ENCODE results near the gene SSB. TPM values are rescaled to one million over a fixed set of nuclear protein-coding genes. Genes with fewer than 3 reads are reported as not detected.

Gene SSB
- total and polyA plus RNA-seq, 2 of the 13 experiments (the other 11 are each of a cell fraction or from before 2014, with no cell fraction given) = 109 to 208 TPM

DNA sequence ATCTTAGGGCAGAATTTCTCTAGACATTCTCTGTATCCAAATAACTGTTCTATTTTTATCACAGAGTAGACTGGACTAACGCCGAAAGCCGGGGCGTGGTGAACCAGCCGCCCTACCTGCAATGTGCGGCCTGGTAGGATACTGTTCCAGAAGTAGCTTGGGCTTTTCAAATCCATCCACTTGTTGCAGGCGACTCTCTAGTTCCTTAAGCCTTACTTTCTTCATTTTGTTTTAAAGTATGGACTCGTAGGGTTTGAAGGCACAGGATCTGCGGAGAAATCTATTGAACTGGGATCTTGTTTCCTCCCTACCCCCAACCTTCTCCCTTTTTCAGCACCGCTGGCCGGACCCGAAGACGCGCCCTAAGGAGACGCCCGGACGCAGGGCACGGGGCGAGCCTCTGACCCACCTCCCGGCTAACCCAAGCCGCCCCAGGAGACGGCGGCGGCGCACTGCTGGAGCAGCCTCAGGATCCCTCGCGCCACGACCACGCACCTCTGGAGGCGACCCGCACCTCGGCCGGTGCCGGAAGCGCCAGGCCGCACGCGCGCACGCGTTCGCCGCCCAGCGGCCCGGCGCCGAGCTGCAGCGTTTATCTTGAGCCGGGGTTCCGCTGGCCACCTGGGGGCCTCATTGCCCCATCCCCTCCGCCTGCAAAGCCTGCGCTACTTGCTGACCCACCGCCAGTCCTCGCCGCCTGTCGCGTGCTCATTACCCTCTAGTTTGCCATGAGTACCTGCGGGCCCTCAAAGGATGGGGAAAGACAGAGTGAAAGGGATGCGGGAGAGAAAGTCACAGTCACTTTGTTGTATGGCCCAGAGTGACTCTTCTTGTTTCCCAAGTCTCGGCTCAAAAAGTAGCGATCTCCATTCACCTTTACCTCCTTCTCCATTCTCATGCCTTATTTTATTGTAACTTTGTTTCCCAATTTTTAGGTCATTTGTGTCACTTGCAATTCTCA, 26.0 kb downstream of the SSB start, which contains the start of gene METTL5 (continued):
- no peak for TF ChIP-seq JUNB (CRISPR knock-in tag; IDR thresholded peaks at IDR 0.05; ENCODE audit: borderline replicate concordance)
- no peak for TF ChIP-seq EP300 (IDR thresholded peaks at IDR 0.05; ENCODE audit: low read depth in 2 of 2, low read length in 2 of 2)
- no peak for TF ChIP-seq EP300 (CRISPR knock-in tag; IDR thresholded peaks at IDR 0.05; ENCODE audit: borderline replicate concordance)
- TF ChIP-seq, protein P1, sequence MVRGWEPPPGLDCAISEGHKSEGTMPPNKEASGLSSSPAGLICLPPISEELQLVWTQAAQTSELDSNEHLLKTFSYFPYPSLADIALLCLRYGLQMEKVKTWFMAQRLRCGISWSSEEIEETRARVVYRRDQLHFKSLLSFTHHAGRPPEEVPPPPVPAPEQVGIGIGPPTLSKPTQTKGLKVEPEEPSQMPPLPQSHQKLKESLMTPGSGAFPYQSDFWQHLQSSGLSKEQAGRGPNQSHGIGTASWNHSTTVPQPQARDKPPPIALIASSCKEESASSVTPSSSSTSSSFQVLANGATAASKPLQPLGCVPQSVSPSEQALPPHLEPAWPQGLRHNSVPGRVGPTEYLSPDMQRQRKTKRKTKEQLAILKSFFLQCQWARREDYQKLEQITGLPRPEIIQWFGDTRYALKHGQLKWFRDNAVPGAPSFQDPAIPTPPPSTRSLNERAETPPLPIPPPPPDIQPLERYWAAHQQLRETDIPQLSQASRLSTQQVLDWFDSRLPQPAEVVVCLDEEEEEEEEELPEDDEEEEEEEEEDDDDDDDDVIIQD (CRISPR knock-in tag; IDR thresholded peaks at IDR 0.05; ENCODE audit: low read depth) = peak; percentile 75
- no peak; the same call in 1 of the 2 replicates for TF ChIP-seq ZNF484 (CRISPR knock-in tag; IDR thresholded peaks at IDR 0.05; ENCODE audit: borderline replicate concordance, low read depth)
- TF ChIP-seq, protein P2, sequence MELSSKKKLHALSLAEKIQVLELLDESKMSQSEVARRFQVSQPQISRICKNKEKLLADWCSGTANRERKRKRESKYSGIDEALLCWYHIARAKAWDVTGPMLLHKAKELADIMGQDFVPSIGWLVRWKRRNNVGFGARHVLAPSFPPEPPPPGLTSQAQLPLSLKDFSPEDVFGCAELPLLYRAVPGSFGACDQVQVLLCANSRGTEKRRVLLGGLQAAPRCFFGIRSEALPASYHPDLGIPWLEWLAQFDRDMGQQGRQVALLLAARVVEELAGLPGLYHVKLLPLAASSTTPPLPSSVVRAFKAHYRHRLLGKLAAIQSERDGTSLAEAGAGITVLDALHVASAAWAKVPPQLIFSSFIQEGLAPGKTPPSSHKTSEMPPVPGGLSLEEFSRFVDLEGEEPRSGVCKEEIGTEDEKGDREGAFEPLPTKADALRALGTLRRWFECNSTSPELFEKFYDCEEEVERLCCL (CRISPR knock-in tag; IDR thresholded peaks at IDR 0.05; ENCODE audit: borderline replicate concordance) = peak; percentile 93
- peak; percentile 95 for TF ChIP-seq ZNF883 (CRISPR knock-in tag; IDR thresholded peaks at IDR 0.05; ENCODE audit: not compliant biosample characterization)
- peak; percentile 23; the same call in 1 of the 2 replicates for TF ChIP-seq SMC3 (IDR thresholded peaks at IDR 0.05; ENCODE audit: low read length)
- TF ChIP-seq RAD21 (CRISPR knock-in tag; IDR thresholded peaks at IDR 0.05) = peak; percentile 98
- TF ChIP-seq, protein P3, sequence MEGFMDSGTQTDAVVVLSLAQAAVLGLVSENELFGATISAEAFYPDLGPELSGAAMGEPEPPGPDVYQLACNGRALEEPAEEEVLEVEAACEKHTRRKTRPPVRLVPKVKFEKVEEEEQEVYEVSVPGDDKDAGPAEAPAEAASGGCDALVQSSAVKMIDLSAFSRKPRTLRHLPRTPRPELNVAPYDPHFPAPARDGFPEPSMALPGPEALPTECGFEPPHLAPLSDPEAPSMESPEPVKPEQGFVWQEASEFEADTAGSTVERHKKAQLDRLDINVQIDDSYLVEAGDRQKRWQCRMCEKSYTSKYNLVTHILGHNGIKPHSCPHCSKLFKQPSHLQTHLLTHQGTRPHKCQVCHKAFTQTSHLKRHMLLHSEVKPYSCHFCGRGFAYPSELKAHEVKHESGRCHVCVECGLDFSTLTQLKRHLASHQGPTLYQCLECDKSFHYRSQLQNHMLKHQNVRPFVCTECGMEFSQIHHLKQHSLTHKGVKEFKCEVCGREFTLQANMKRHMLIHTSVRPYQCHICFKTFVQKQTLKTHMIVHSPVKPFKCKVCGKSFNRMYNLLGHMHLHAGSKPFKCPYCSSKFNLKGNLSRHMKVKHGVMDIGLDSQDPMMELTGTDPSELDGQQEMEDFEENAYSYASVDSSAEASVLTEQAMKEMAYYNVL (CRISPR knock-in tag; IDR thresholded peaks at IDR 0.05; ENCODE audit: borderline replicate concordance) = peak; percentile 44; the same call in 1 of the 2 replicates
- peak; percentile 94 for TF ChIP-seq ZSCAN20 (CRISPR knock-in tag; IDR thresholded peaks at IDR 0.05; ENCODE audit: borderline replicate concordance)
- TF ChIP-seq, protein P4, sequence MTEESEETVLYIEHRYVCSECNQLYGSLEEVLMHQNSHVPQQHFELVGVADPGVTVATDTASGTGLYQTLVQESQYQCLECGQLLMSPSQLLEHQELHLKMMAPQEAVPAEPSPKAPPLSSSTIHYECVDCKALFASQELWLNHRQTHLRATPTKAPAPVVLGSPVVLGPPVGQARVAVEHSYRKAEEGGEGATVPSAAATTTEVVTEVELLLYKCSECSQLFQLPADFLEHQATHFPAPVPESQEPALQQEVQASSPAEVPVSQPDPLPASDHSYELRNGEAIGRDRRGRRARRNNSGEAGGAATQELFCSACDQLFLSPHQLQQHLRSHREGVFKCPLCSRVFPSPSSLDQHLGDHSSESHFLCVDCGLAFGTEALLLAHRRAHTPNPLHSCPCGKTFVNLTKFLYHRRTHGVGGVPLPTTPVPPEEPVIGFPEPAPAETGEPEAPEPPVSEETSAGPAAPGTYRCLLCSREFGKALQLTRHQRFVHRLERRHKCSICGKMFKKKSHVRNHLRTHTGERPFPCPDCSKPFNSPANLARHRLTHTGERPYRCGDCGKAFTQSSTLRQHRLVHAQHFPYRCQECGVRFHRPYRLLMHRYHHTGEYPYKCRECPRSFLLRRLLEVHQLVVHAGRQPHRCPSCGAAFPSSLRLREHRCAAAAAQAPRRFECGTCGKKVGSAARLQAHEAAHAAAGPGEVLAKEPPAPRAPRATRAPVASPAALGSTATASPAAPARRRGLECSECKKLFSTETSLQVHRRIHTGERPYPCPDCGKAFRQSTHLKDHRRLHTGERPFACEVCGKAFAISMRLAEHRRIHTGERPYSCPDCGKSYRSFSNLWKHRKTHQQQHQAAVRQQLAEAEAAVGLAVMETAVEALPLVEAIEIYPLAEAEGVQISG (CRISPR knock-in tag; IDR thresholded peaks at IDR 0.05) = peak; percentile 99
- TF ChIP-seq ZNF343 (CRISPR knock-in tag; IDR thresholded peaks at IDR 0.05) = peak; percentile 92
- TF ChIP-seq, protein P5, sequence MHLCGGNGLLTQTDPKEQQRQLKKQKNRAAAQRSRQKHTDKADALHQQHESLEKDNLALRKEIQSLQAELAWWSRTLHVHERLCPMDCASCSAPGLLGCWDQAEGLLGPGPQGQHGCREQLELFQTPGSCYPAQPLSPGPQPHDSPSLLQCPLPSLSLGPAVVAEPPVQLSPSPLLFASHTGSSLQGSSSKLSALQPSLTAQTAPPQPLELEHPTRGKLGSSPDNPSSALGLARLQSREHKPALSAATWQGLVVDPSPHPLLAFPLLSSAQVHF (CRISPR knock-in tag; IDR thresholded peaks at IDR 0.05) = no peak
- TF ChIP-seq, protein P6, sequence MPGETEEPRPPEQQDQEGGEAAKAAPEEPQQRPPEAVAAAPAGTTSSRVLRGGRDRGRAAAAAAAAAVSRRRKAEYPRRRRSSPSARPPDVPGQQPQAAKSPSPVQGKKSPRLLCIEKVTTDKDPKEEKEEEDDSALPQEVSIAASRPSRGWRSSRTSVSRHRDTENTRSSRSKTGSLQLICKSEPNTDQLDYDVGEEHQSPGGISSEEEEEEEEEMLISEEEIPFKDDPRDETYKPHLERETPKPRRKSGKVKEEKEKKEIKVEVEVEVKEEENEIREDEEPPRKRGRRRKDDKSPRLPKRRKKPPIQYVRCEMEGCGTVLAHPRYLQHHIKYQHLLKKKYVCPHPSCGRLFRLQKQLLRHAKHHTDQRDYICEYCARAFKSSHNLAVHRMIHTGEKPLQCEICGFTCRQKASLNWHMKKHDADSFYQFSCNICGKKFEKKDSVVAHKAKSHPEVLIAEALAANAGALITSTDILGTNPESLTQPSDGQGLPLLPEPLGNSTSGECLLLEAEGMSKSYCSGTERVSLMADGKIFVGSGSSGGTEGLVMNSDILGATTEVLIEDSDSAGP (CRISPR knock-in tag; IDR thresholded peaks at IDR 0.05; ENCODE audit: borderline replicate concordance) = peak; percentile 98
- peak; percentile 94 for TF ChIP-seq ZNF224 (CRISPR knock-in tag; IDR thresholded peaks at IDR 0.05)

All from HepG2 (cell line).